ENCODE measurements around the gene SLCO3A1.

SLCO3A1 gene

GRCh38 chr15:92121047-92121446 lies 267.5 kb downstream of the SLCO3A1 start:
- Mint-ChIP-seq H3K4me3 (no peak overlapping the region), H3K27ac (no peak overlapping the region), H3K4me1 (no peaks in the 10 kb centered on the region), H3K9me3 (peaks cover 1% of the 10 kb centered on the region), H3K27me3 (peaks cover 3% of the 10 kb centered on the region), H3K36me3 (no peaks in the 10 kb centered on the region)
- ATAC-seq (ENCODE audit: low read depth) = no peak
- no peak for DNase-seq (ENCODE audit: low spot score in 2 of 2)

GRCh38 chr15:92122259-92122658 lies 268.8 kb downstream of the SLCO3A1 start:
- Mint-ChIP-seq H3K36me3 (no peaks in the 10 kb centered on the region), H3K4me3 (no peak overlapping the region), H3K4me1 (no peaks in the 10 kb centered on the region), H3K9me3 (peaks cover 1% of the 10 kb centered on the region), H3K27ac (no peak overlapping the region), H3K27me3 (peaks cover 3% of the 10 kb centered on the region)
- DNase-seq (ENCODE audit: low spot score in 2 of 2) = no peak
- ATAC-seq (ENCODE audit: low read depth) = no peak

- Mint-ChIP-seq H3K27ac (no peak overlapping the region), H3K27me3 (peaks cover 3% of the 10 kb centered on the region), H3K4me3 (no peak overlapping the region), H3K4me1 (no peaks in the 10 kb centered on the region), H3K36me3 (no peaks in the 10 kb centered on the region), H3K9me3 (peaks cover 1% of the 10 kb centered on the region)
- DNase-seq (ENCODE audit: low spot score in 2 of 2) = no peak
- ATAC-seq (ENCODE audit: low read depth) = no peak
These were observed 270.6 kb downstream of the SLCO3A1 start for GRCh38 chr15:92123962-92124656.

GRCh38 chr15:92124657-92125010 lies 271.1 kb downstream of the SLCO3A1 start:
- Mint-ChIP-seq H3K4me3 (no peak overlapping the region), H3K4me1 (no peaks in the 10 kb centered on the region), H3K27me3 (peaks cover 3% of the 10 kb centered on the region), H3K27ac (no peak overlapping the region), H3K36me3 (no peaks in the 10 kb centered on the region), H3K9me3 (peaks cover 1% of the 10 kb centered on the region)
- ATAC-seq (ENCODE audit: low read depth) = no peak
- DNase-seq (ENCODE audit: low spot score in 2 of 2) = no peak

- Mint-ChIP-seq H3K4me1 (no peaks in the 10 kb centered on the region), H3K4me3 (no peak overlapping the region), H3K36me3 (no peaks in the 10 kb centered on the region), H3K27me3 (no peaks in the 10 kb centered on the region), H3K27ac (no peak overlapping the region), H3K9me3 (no peaks in the 10 kb centered on the region)
- ATAC-seq (ENCODE audit: low read depth) (no peak), DNase-seq (ENCODE audit: low spot score in 2 of 2) (no peak)
These were observed 275.3 kb downstream of the SLCO3A1 start for GRCh38 chr15:92128788-92129187.

- no peak overlapping the region for H3K27ac Mint-ChIP-seq
- ATAC-seq (ENCODE audit: low read depth) (no peak), DNase-seq (ENCODE audit: low spot score in 2 of 2) (no peak)
- no peaks in the 10 kb centered on the region for H3K9me3 Mint-ChIP-seq
- H3K4me3 Mint-ChIP-seq = no peak overlapping the region
- H3K4me1 Mint-ChIP-seq = no peaks in the 10 kb centered on the region
- H3K27me3 Mint-ChIP-seq = no peaks in the 10 kb centered on the region
- no peaks in the 10 kb centered on the region for H3K36me3 Mint-ChIP-seq
These were observed 276.7 kb downstream of the SLCO3A1 start for GRCh38 chr15:92130244-92130643.

GRCh38 chr15:92130906-92131305 lies 277.4 kb downstream of the SLCO3A1 start:
- DNase-seq (ENCODE audit: low spot score in 2 of 2) (no peak), ATAC-seq (ENCODE audit: low read depth) (no peak)
- Mint-ChIP-seq H3K9me3 (no peaks in the 10 kb centered on the region), H3K27me3 (no peaks in the 10 kb centered on the region), H3K36me3 (no peaks in the 10 kb centered on the region), H3K4me1 (no peaks in the 10 kb centered on the region), H3K4me3 (no peak overlapping the region), H3K27ac (no peak overlapping the region)

GRCh38 chr15:92132982-92133755 lies 279.7 kb downstream of the SLCO3A1 start:
- ATAC-seq (ENCODE audit: low read depth) (no peak), DNase-seq (ENCODE audit: low spot score in 2 of 2) (no peak)
- Mint-ChIP-seq H3K9me3 (no peaks in the 10 kb centered on the region), H3K36me3 (no peaks in the 10 kb centered on the region), H3K27ac (no peak overlapping the region), H3K4me1 (no peaks in the 10 kb centered on the region), H3K4me3 (no peak overlapping the region), H3K27me3 (no peaks in the 10 kb centered on the region)

GRCh38 chr15:92140796-92141195 lies 287.3 kb downstream of the SLCO3A1 start:
- Mint-ChIP-seq H3K27me3 (peaks cover 11% of the 10 kb centered on the region), H3K27ac (no peak overlapping the region), H3K36me3 (no peaks in the 10 kb centered on the region), H3K9me3 (no peaks in the 10 kb centered on the region), H3K4me1 (peaks cover 14% of the 10 kb centered on the region), H3K4me3 (no peak overlapping the region)
- no peak for ATAC-seq (ENCODE audit: low read depth)
- DNase-seq (ENCODE audit: low spot score in 2 of 2) = no peak

GRCh38 chr15:92141607-92142006 lies 288.1 kb downstream of the SLCO3A1 start:
- DNase-seq (ENCODE audit: low spot score in 2 of 2) (no peak), ATAC-seq (ENCODE audit: low read depth) (no peak)
- Mint-ChIP-seq H3K27ac (no peak overlapping the region), H3K27me3 (peaks cover 11% of the 10 kb centered on the region), H3K4me3 (no peak overlapping the region), H3K4me1 (peaks cover 14% of the 10 kb centered on the region), H3K9me3 (no peaks in the 10 kb centered on the region), H3K36me3 (no peaks in the 10 kb centered on the region)

GRCh38 chr15:92142242-92143232 lies 289.0 kb downstream of the SLCO3A1 start:
- H3K27me3 Mint-ChIP-seq = peaks cover 11% of the 10 kb centered on the region
- H3K9me3 Mint-ChIP-seq = no peaks in the 10 kb centered on the region
- no peak overlapping the region for H3K4me3 Mint-ChIP-seq
- H3K36me3 Mint-ChIP-seq = no peaks in the 10 kb centered on the region
- H3K27ac Mint-ChIP-seq = no peak overlapping the region
- peaks cover 14% of the 10 kb centered on the region for H3K4me1 Mint-ChIP-seq
- DNase-seq (ENCODE audit: low spot score in 2 of 2) (no peak), ATAC-seq (ENCODE audit: low read depth) (no peak)

GRCh38 chr15:92143765-92144164 lies 290.3 kb downstream of the SLCO3A1 start:
- Mint-ChIP-seq H3K27me3 (peaks cover 11% of the 10 kb centered on the region), H3K4me1 (peaks cover 14% of the 10 kb centered on the region), H3K4me3 (no peak overlapping the region), H3K9me3 (no peaks in the 10 kb centered on the region), H3K27ac (no peak overlapping the region), H3K36me3 (no peaks in the 10 kb centered on the region)
- no peak for DNase-seq (ENCODE audit: low spot score in 2 of 2)
- no peak for ATAC-seq (ENCODE audit: low read depth)

- DNase-seq (ENCODE audit: low spot score in 2 of 2) (no peak), ATAC-seq (ENCODE audit: low read depth) (no peak)
- no peak overlapping the region for H3K27ac Mint-ChIP-seq
- no peak overlapping the region for H3K4me3 Mint-ChIP-seq
- peaks cover 9% of the 10 kb centered on the region for H3K27me3 Mint-ChIP-seq
- H3K4me1 Mint-ChIP-seq = peaks cover 14% of the 10 kb centered on the region
- no peaks in the 10 kb centered on the region for H3K9me3 Mint-ChIP-seq
- H3K36me3 Mint-ChIP-seq = no peaks in the 10 kb centered on the region
These were observed 293.1 kb downstream of the SLCO3A1 start for GRCh38 chr15:92146511-92147150.
